GM19238 (cell line): ENCODE measurements around the gene RGL3.
"Not testable (repeated sequence)": the region's sequence is repeated elsewhere in the genome, so short reads cannot be mapped to it uniquely, and the experiment has no call there.

Experiments
- DNase-seq: peaks from one replicate; pipeline ENCODE4 v3.0.0; 2011; ENCODE audit warnings: low spot score; ENCODE audit not compliant: insufficient read length

The RGL3 gene, protein sequence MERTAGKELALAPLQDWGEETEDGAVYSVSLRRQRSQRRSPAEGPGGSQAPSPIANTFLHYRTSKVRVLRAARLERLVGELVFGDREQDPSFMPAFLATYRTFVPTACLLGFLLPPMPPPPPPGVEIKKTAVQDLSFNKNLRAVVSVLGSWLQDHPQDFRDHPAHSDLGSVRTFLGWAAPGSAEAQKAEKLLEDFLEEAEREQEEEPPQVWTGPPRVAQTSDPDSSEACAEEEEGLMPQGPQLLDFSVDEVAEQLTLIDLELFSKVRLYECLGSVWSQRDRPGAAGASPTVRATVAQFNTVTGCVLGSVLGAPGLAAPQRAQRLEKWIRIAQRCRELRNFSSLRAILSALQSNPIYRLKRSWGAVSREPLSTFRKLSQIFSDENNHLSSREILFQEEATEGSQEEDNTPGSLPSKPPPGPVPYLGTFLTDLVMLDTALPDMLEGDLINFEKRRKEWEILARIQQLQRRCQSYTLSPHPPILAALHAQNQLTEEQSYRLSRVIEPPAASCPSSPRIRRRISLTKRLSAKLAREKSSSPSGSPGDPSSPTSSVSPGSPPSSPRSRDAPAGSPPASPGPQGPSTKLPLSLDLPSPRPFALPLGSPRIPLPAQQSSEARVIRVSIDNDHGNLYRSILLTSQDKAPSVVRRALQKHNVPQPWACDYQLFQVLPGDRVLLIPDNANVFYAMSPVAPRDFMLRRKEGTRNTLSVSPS

DNA sequence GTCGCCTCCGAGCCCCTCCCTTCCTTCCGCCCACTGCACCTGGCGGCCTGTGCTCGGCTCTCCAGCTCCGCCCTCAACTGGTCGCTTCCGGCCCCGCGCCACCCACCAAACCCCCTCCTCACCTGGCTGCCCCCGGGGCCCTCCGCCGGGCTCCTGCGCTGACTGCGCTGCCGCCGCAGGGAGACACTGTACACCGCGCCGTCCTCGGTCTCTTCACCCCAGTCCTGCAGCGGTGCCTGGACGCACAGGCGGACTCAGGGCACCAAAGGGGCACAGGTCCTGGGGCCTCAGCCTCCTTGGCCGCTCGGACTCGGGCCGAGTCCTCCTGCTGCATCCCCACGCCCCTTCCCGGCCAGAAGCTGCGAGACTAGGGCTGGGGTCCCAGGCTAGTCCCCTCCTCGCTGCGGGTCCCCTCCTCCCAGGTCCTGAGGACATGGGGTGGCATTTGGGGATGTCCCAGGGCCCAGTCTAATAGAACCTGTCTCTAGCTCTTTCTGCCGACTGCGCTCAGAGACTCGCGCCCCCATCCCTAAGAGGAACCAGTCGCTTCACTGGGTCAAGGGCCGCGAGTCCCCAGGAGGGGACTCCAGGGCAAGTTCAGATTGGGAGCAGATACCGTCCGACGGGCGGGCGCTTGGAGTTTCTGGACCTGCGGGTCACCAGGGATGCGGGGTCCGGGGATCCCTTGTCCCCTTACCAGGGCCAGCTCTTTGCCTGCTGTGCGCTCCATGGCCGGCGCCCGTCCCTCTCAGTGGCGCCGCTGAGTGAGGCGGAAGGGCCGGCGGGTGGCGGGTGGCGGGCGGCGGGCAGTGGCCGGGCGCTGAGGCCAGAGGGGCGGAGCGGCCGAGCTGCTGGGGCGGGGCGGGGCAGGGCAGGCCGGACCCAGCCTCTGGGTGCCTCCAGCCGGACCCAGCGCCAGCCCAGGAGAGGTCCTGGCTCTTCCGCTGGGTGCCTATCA lies at the start of gene RGL3:
RGL3 (minus strand) TSS at position 766 of the 958 bp plus-strand sequence; CDS start at position 730, 36 bp downstream.
- no peak for DNase-seq

DNA sequence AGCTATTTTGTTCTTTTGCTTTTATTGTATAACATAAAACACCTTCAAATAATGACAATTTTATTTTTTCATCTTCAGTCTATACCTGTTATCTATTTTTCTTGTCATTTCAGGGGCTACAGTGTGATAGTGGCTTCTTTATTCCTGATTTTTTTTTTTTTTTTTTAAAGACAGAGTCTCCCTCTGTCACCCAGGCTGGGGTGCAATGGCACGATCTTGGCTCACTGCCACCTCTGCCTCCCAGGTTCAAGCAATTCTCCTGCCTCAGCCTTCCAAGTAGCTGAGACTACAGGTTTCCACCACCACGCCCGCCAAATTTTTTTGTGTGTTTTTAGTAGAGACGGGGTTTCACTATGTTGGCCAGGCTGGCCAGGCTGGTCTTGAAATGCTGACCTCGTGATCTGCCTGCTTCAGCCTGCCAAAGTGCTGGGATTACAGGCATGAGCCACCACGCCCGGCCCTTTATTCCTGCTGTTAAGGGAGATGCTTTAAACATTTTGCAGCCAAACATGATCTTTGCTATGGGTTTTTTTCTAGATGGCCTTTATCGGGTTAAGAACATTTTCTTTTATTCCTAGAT lies 49.2 kb upstream of the RGL3 start:
- not testable (repeated sequence) for DNase-seq

DNA sequence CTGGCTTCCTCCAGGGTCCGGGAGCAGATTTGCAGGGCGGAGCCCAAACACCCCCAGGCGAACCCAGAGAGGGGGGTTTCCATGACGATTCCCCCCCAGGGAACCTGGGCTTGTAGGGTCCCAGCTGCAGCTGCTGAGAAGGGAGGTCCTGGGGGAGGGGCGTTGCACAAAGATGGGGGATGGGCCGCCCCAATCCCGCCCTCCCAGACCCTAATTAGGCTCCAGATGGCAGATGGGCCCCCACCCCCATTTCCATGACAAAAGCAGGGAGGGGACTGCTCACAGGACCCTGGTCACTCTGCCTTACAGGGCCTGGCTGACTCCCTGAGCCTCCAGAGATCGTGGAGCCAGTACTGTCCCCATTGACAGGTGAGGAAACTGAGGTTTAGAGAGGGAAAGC lies 46.5 kb upstream of the RGL3 start:
- no peak for DNase-seq

DNA sequence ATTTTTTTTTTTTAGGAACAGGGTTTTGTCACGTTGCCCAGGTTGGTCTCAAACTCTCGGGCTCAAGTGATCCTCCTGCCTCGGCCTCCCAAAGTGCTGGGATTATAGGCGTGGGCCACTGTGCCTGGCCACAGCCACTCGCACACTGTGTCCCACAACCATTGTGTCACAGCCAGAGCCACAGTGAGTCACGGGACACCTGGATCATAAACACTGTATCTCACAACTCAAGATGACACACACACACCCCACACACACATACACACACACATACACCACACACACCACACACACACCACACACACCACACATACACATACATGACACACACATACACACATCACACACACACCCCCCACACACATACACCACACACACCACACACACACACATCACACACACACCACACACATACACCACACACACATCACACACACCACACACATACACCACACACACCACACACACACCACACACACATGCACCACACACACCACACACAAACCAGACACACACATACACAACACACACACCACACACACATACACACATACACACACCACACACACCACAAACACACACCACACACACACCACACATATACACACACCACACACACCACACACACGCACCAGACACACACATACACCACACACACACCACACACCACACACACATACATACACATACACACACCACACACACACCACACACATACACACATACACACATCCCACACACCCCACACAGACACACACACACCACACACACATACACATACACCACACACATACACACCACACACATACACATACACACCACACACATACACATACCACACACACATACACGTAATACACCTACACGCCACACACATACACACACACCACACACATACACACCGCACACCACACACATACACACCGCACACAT lies 45.5 kb upstream of the RGL3 start:
- no peak for DNase-seq

DNA sequence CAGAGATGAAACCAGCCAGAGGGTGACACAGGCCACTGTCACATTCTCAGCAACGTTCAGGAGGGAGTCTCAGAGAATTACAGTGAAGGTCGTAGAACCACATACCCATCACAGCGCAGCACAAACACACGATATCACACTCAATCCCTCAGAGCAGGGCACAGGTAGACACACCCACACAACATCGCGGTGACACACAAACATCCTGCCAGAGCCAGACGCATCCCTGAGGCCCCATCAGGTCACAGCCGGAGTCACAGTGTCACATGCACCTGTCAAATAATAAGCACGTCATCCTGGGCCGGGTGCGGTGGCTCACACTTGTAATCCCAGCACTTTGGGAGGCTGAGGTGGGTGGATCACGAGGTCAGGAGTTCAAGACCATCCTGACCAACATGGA lies 44.3 kb upstream of the RGL3 start:
- DNase-seq = no peak

DNA sequence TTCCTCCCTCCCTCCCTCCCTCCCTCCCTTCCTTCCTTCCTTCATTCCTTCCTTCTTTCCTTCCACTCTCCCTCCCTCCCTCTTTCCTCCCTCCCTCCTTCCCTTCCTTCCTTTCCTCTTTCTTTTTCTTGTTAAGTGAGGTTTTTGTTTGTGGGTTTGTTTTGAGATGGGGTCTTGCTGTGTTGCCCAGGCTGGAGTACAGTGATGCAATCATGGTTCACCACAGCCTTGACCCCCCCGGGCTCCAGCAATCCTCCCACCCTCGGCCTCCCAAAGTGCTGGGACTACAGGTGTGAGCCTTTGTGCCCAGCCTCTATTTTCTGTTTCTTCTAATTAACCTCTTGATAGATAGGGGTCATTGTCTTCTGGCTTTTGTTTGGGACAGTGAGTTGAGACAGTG lies 42.3 kb upstream of the RGL3 start:
- no peak for DNase-seq

DNA sequence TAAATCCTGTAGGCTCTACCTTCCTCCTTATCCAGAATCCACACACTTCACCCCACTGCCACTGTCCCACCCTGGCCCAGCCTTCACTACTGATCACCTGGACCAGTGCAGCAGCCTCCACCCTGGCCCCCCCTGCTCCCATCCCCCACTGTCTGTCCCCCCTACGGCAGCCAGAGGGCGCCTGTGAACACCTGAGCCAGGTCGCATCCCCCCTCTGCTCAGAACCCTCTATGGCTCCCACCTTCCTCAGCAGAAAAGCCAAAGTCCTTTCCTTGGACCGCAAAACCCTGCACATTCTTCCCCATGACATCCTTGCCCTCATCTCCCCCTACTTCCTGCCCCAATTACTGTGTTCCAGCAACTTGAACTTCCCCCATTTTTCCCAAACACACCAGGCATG lies 41.1 kb upstream of the RGL3 start:
- no peak for DNase-seq

DNA sequence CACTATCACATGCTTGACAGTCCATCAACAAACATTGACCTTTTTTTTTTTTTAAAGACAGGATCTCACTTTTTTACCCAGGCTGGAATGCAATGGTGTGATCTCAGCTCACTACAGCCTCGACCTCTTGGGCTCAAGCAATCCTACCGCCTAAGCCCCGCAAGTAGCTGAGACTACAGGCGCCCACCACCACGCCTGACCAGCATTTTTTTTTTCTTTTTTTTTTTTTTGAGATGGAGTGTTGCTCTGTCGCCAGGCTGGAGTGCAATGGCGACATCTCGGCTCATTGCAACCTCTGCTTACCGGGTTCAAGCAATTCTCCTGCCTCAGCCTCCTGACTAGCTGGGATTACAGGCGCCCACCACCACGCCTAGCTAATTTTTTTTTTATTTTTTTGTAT lies 39.8 kb upstream of the RGL3 start:
- DNase-seq = not testable (repeated sequence)

DNA sequence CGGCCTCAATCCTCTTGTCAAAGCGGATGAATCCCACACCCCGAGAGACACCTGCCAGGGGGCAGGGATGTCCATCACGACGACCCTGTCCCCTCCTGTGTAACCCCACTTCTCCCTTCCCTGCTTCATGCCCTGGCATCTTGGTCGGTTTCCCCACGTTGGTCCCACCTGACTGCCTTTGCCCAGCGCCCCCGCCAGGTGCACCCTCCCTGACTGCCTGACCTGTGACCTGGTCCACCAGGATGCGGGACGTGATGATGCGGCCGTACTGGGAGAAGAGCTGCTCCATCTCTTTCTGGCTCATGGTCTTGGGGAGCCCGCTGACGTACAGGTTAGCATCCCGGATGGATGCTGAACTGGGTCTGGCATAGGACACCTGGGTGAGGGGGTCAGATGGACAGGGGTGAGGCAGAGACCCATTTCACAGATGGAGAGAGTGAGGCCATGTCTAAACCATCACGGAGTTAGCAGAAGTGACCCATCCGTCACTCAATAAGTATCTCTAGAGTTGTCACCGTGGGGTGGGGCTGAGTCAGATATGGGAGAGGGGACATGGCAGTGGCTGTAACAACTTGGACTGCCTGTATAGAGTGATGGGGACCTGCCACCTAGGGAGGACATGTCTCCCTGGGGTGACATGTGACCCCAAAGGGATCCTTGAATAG lies 39.3 kb upstream of the RGL3 start:
- DNase-seq = no peak

DNA sequence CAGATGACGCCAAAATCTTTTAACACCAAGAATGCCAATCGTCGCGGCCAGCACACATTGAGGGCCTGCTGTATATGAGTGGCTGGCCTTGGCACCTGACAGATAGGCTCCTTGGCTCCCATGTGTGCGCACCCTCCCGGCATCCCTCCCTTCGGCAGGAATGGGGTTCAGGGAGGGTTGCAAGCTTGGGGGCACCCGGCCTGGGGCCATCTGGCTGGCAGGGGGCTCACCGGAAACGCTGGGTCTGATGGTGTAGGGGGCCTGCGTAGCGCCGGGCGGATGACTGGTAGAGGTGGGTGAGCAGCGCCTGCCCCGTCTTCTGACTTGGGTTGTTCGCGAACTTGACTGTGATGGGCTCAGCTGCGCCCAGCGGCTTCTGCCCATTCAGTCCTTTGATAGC lies 38.7 kb upstream of the RGL3 start:
- DNase-seq = no peak

DNA sequence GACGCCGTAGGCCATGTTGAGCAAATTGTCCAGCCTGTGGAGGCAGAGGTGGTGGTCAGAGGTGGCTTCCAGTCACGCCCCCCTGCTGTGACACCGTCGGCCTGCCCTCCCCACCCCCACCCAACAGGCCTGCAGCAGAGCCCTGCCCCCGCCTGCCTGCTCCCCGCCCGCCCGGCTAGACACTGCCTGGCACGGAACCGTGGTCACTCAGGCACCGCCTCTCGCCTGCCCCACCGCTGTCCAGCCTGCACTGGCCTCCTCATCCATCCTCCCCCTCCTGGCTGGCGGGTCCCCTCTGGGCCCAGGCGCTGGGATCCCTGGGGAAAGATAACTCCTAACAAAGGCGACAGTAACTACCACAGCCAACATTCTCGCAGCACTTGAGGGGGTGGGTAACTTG lies 38.0 kb upstream of the RGL3 start:
- no peak for DNase-seq

DNA sequence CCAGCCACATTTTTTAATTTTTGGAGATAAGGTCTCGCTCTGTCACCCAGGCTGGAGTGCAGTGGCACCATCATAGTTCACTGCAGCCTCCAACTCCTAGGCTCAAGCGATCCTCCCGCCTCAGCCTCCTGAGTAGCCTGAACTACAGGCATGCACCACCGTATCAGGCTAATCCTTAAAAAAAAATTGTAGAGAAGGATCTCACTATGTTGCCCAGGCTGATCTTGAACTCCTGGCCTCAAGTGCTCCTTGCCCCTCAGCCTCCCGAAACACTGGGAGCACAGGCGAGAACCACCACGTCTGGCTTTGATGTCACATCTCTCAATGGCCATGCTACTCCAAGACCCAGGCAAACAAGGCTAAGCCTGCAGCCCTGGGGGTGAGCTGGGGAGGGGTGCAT lies 37.5 kb upstream of the RGL3 start:
- no peak for DNase-seq

DNA sequence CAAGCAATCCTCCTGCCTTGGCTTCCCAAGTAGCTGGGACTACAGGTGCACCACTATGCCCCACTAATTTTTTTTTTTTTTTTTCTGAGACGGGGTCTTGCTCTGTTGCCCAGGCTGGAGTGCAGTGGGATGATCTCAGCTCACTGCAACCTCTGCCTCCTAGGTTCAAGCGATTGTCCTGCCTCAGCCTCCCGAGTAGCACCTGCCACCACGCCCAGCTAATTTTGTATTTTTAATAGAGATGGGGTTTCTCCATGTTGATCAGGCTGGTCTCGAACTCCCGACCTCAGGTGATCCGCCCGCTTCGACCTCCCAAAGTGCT lies 36.1 kb upstream of the RGL3 start:
- DNase-seq = not testable (repeated sequence)

DNA sequence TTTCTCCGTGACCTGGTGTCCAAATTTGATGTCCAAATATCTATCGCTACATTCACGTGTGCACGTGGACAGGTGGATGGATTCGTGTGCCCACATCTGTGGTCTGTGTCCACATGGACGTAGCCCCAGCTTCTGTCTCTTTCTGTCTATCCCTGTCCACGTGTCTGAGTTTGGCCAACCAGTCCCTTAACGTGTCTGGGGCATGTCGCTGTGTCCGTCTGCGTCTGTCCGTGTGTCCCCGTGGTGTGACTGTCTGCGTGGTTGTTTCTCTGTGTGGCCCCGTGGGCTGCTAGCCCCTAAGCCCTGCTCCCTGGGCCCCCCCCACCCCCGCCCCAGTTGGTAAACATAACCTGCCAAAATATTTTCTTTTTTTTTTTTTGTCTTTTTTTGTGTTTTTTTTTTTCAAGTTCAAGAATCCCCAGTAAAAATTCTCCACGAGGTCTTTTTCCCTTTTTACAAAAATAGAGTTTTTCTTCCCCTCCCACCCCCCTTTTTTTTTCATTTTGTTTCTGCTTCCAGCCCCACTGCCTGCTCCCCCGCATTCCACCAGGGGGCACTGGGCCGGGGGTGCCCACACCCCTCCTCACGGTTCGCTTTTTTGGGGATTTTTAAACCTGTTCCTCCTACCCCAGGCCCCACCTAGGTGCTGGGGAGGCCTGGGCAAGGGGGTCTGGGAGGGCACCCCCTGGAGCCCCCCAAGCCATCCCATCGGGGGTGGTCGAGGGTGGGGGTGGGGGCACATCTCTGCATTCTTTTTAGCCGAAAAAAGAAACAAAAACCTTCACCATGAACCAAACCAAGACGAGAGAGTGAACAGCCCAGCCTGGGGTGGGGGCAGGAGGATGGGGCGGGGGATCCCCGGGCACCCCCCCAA lies 34.6 kb upstream of the RGL3 start:
- DNase-seq = no peak

DNA sequence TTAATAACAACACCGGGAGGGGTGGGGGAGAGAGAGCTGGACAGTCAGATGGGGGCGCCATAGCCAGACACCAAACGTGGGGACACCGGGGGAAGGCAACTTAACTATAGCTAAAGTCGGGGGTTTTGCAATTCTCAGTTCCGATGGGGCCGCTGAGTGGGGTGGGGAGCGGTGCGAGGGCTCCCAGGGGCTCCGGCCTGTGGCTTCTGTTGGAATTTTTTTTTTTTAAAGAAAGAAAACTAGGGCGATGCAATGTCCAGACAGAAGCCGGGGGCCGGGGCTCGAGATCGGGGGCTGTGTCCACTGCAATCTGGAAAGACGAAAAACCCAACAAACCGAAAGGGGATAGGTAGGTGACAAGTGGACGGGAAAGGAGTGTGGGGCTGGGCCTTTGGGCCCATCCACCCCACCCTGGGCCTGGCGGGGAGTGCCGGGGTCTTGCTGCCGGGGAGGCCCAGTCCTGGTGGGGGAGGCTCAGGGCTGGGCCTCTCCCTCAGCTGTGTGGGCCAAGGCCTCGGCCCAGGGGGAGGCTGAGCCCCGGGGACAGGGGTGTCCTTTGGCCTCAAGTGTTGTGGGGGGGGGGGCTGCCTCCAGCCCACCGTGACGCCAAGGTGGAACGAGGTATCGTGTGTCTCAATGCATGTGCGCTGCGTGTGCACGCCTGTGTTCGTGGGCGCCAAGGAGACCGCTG lies 33.7 kb upstream of the RGL3 start:
- no peak for DNase-seq

DNA sequence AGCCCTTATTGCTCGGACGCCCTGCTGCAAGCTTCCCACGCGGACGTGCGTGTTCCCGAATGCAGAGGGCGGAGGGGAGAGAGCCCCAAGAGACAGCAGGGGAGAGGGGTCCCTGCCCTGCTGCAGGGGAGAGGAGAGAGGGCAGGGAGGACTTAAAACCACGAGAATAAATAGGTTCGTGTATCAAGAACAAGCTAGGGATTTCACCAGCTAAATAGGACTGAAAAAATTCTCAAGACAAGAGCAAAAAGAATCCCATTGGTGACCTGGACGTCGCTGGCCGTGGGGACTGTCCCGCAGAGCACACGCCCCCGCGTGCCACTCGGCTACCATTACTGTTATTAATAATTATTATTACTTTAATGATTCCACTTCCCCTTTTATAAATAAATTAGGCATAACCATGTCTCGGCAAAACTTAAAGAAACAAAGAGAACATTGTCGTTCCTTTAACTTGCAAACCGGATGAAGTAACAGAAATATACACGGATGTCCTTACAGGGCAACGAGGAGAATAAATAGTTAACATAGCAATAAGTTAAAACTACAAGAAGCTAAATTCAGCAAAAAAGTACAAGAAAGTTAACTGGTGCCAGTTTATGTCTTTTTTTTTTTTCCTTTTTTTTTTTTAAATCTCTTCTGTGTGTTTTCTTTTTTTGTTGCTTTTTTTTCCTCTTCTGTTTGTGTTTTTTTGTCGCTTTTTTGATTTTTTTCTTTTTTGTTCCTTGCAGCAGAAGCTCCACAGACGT lies 32.9 kb upstream of the RGL3 start:
- no peak for DNase-seq

DNA sequence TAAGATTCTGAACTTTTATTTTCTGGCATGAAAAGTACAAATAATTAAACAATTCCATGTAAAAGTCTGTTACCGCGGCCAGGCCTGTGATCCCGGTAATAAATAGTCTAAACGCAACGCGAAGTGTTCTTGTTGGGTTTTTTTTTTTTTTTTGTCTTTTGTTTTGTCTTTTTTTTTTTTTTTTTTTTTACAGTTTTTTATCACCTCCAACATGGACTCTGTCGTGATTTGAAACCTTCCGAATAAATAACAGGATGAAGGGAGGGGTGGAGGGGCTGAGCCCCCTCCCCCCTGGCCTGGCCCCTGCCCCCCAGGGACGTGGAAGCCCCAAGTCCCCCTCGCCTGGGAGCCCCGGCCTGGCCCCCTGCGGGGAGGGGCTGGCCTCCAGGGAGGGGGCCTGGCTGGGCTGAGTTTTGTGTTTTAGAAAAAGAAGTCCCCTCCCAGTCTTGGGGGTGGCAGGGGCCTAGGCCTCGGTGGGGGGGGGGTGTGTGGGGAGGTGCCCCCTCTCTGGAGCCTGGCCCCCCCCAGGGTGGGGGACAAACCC lies 32.3 kb upstream of the RGL3 start:
- no peak for DNase-seq
